RPMI7951 (cell line): ENCODE data around the gene TBC1D25. TPM values are rescaled to one million over a fixed set of nuclear protein-coding genes. Genes with fewer than 3 reads are reported as not detected.

Experiments
- DNase-seq: peaks from one replicate; pipeline ENCODE4 v3.0.0-alpha.2; 2012; ENCODE audit warnings: low read depth
- total RNA-seq: library from RNA; depleted of rRNA; stranded (reverse); fragments of >200 nt; shearing (Covaris generic); gene quantifications from 2 replicates; pipeline ENCODE4 v1.2.3, GENCODE V29; 2014; rRNA removed

The TBC1D25 gene
- total RNA-seq, 1 experiment from 2014 or later, result 7.4 TPM

DNA sequence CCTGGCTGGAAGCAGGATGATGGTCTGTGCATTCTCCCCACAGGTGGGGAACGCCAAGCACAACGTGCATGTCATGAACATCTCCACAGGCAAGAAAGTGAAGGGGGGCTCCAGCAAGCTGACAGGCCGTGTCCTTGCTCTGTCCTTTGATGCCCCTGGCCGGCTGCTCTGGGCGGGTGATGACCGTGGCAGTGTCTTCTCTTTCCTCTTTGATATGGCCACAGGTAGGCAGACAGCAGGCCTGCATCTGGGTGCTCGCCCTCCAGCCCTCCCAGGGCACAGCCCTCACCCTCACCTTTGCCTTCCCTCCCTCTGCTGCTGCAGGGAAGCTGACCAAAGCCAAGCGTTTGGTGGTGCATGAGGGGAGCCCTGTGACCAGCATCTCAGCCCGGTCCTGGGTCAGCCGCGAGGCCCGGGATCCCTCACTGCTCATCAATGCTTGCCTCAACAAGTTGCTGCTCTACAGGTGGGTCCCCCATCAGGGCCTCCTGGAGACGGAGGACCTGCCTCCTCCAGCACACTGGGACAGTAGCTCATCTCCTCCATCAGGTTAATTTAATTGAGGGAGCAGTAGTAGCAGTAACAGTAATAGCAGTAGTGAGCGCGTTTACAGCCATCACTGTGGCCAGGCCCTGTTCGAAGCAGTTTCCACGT is 62.4 kb downstream of the TBC1D25 start:
- no peak for DNase-seq

DNA sequence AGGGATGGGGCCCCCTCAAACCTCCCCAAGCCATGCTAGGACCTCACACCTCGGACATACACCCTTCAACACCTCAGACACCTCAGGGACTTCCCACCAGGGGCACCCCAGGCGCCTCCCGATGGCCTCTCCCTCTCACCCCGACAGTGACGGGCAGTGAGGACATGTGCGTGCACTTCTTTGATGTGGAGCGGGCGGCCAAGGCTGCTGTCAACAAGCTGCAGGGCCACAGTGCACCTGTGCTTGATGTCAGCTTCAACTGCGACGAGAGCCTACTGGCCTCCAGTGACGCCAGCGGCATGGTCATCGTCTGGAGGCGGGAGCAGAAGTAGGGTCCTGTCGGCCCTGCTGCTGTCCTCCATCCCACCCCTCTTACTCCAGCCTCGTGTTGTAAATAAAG is 65.2 kb downstream of the TBC1D25 start:
- no peak for DNase-seq

- no peak for DNase-seq
Measured at GRCh38 chrX:48606091-48606490, 66.6 kb downstream of the TBC1D25 start.

DNA sequence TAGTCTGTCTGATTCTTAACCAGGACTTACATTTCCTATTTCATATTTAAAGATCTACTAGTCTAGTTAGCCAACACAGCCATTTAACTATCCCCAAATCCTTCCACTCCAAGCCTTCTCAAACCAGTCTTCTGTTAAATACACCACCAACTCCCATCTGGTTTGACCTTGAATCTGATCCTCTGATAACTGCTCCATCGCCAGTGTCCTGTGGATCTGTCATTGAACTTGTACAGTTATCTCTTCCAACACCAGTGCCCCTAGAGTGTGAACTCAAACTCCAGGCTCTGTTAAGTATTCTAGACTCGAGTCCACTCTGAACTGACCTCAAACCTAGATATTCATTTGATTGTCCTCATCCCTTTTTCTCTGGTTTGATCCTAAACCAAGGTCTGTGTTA is 72.2 kb downstream of the TBC1D25 start:
- DNase-seq, result no peak

Other genes starting within 250 kb of the TBC1D25 start
- not detected in 2 replicates for gene SSX3, start 183.0 kb upstream of the TBC1D25 start, total RNA-seq
- 0.36 TPM in 1 of 2 replicates, not detected in the other for gene SSX4, start 156.2 kb upstream of the TBC1D25 start, total RNA-seq
- gene SSX4B, start 127.8 kb upstream of the TBC1D25 start, total RNA-seq, result 0.36 TPM in 1 of 2 replicates, not detected in the other
- gene SLC38A5, start 69.5 kb upstream of the TBC1D25 start, total RNA-seq, result 0.24 and 0.98 TPM in 2 replicates
- gene FTSJ1, start 63.5 kb upstream of the TBC1D25 start, total RNA-seq, result 120 and 137 TPM in 2 replicates
- 27.2 and 33.6 TPM in 2 replicates for gene PORCN, start 30.7 kb upstream of the TBC1D25 start, total RNA-seq
- gene EBP, start 17.9 kb upstream of the TBC1D25 start, total RNA-seq, result 135 and 174 TPM in 2 replicates
- gene RBM3, start 34.8 kb downstream of the TBC1D25 start, total RNA-seq, result 200 and 208 TPM in 2 replicates
- 62.4 and 74.1 TPM in 2 replicates for gene WDR13, start 57.8 kb downstream of the TBC1D25 start, total RNA-seq
- 0.84 and 1.5 TPM in 2 replicates for gene WAS, start 144.1 kb downstream of the TBC1D25 start, total RNA-seq
- 22.3 and 27.0 TPM in 2 replicates for gene SUV39H1, start 157.0 kb downstream of the TBC1D25 start, total RNA-seq
- not detected in 2 replicates for gene GLOD5, start 222.0 kb downstream of the TBC1D25 start, total RNA-seq
- not detected in 2 replicates for gene GATA1, start 246.9 kb downstream of the TBC1D25 start, total RNA-seq